HG02759 (cell line): Measurements from ENCODE around the gene CMTM3.
A peak's percentile ranks its signal among the peaks of the same experiment; 100 is the strongest.
"Not testable (repeated sequence)": the region's sequence is repeated elsewhere in the genome, so short reads cannot be mapped to it uniquely, and the experiment has no call there.

Experiments used
- ATAC-seq: cut with Tn5 transposase; IDR thresholded peaks from one replicate; pipeline ENCODE4 v1.9.1; 2021; ENCODE audit warnings: mild to moderate bottlenecking, moderate library complexity; ENCODE audit not compliant: unreplicated experiment

Gene CMTM3

GRCh38 chr16:66631558-66631957, 27.1 kb downstream of the CMTM3 start:
- ATAC-seq = not testable (repeated sequence)

DNA sequence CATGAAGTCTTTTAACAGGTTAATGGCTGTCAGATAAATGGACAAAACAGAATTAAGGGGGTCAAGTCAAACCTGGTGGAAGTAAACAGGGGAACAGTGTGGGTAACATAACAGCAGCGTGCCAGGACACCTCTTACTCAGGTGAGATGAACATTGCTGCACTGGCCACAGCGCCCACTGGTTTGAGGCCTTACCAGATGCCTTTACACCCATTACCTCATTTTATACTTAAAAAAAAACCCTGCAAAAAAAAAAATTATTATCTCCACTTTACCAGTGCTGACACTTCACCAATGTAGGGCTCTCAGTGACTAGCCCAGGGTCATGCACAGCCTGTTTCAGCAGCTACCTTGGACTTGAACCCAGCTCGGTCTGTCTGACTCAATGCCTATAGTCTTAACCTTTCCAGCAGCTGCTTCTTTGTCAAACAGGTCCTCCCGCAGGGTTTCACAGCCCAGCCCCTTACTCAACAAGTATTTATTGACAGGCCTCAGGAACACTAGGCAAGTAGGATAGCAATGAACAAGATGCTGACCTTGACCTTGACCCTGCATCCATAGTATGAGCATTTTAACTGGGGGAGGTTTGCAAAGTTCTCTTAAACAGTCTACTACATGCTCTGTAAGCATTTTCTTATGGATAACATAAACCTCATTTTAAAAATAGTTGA, 30.2 kb downstream of the CMTM3 start:
- no peak for ATAC-seq

GRCh38 chr16:66635406-66635805, 30.9 kb downstream of the CMTM3 start:
- no peak for ATAC-seq

DNA sequence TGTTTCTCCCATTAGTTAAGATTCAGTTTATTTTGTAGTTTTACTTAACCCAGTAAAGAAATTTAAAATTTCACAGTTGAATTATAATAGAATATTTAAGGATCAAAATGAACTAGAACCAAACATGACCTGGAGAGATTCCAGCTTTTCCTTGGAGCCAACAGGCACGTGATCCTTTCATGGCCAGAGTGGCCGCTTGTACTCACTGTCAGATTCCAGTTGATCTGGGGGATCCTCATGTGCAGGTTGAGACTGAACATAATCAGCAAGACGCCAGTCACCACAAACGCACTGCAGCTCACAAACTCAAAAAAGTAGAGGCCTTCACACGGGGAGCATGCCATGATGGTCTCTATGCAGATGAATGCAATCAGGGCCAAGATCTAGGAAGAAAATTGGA, 31.7 kb downstream of the CMTM3 start:
- no peak for ATAC-seq

- no peak for ATAC-seq
Observed at GRCh38 chr16:66637806-66638205, 33.3 kb downstream of the CMTM3 start.

GRCh38 chr16:66639091-66639885, 34.8 kb downstream of the CMTM3 start:
- no peak for ATAC-seq

GRCh38 chr16:66640724-66641314, 36.3 kb downstream of the CMTM3 start:
- ATAC-seq = no peak

DNA sequence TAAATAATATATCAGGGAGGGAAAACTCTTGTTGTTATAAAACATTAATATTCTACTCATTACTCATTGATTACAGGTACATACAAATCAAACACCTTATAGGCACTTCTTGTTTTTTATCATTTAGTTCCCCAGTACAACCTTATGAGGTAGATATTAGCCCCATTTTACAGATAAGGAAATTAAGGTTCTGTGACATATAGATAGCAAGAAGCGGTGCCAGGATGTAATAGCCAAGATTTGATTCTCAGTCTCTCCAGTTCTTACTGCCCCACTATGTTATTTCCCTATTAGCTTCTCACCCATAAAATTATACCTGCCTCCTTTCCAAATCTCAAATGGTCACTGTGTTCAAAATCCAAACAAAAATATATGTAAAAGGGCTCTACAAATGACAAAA, 36.9 kb downstream of the CMTM3 start:
- no peak for ATAC-seq

GRCh38 chr16:66647866-66648265, 43.4 kb downstream of the CMTM3 start:
- no peak for ATAC-seq

GRCh38 chr16:66649167-66649566, 44.7 kb downstream of the CMTM3 start:
- no peak for ATAC-seq

DNA sequence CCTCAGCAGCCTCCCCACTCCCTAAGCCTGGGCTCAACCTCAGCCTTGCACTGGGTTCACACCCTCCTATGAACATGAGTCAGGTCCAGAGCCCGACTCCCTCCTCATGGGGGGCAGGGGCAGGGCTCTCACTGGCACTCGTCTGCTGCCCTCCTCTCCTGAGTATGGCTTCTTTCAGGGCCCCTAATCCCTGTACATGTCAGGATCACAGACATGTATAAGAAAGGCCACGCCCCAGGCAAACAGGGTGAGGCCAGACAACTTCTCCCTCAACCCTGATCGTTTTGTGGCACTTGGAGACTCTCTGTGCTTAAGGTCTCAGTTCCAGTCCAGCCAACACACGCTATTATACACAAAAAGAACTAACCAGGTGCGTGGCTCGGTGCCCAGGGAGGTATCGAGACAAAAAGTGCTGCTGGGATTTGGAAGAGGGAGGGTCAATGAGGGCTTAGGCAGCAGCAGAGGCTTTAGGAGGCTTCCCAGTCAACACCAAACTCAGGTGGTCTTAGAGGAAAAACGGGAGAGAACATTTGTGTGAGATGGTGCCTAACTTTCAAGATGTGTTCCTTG, 45.2 kb downstream of the CMTM3 start:
- no peak for ATAC-seq

GRCh38 chr16:66650707-66651473, 46.4 kb downstream of the CMTM3 start:
- ATAC-seq = peak; percentile 92

GRCh38 chr16:66651474-66651765, 46.9 kb downstream of the CMTM3 start:
- no peak for ATAC-seq

GRCh38 chr16:66651965-66652364, 47.5 kb downstream of the CMTM3 start:
- ATAC-seq = no peak

DNA sequence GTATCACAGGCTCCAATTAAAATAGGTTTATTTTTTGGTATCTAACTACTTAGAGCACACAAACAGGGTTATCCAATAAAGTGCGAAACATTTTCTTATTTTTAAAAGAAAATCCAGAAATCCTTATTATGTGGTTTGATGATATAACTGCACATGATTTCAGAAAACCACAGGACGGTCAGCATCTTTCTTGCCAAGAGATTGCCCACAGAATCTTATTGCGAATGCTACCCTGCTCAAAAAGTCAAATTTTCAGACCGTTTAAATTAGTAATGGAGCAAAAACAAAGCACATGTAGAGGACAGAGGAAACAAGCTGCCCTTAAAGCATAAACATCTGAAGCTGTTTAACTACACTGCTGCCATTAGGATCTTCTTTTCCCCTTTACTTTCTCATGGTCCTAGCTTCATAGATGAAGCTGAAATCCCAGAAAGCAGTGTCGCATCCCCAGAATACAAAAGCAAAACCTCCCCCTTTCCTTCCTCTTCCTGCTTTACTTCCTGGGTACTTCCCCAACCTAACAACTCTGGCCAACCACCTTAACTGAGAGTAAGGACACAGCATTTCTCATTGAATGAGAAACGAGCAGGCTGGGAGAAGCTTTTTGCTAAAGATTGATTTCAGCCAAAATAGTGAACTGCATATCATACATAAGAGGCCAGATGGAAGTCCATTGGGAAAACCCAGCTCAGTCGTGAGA, 48.3 kb downstream of the CMTM3 start:
- no peak for ATAC-seq

- no peak for ATAC-seq
Observed at GRCh38 chr16:66653581-66654350, 49.3 kb downstream of the CMTM3 start.

GRCh38 chr16:66656547-66656946, 52.0 kb downstream of the CMTM3 start:
- no peak for ATAC-seq

- no peak for ATAC-seq
Observed at GRCh38 chr16:66658143-66658859, 53.8 kb downstream of the CMTM3 start.

GRCh38 chr16:66658860-66659190, 54.3 kb downstream of the CMTM3 start:
- ATAC-seq = no peak
